ENCODE data around the gene PGAM2.

DNA sequence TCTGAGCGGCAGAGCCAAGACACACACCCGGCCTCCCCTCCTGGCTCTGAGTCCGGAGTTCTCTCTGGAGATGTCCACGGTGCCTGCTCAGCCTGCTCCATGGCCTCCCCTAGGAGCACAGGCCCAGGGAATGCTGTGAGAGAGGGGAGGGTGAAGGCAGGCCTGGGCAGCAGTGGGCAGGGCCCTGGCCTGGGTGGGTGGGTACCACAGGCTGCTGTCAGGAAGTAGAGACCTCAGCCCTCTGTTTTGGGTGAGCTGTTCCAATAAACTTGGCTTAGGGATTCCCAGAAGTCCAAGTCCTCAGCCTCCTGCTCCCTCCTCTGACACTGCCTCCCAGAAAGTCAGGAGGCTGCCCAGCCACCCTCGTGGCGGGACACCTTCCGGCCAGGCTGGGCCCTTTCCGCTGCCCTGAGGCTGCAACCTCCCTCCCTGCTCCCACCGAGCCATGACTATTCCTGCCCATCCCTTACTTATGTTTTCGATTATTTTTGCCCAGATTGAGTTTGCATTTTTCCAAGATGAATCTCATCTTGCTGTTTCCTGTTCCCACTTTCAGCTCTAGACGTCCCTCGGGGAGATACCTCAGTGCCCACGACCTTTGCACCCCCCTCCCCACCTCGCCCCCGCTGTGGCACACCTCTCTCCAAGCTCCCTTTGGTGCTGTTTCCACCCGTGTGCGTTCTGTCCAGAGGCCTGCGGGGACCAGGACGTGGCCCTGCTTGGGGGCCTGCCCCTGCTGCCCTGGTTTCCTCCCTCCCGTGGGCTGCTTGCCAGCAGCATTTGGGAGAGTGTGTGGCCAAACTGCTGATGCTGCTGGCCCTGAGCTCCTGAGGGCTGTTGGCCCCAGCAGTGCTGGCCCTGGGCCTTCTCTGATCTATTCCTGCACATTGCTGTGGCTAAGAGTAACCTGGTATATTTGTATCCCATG is 22.8 kb upstream of the PGAM2 start:
- TF ChIP-seq, protein P1, sequence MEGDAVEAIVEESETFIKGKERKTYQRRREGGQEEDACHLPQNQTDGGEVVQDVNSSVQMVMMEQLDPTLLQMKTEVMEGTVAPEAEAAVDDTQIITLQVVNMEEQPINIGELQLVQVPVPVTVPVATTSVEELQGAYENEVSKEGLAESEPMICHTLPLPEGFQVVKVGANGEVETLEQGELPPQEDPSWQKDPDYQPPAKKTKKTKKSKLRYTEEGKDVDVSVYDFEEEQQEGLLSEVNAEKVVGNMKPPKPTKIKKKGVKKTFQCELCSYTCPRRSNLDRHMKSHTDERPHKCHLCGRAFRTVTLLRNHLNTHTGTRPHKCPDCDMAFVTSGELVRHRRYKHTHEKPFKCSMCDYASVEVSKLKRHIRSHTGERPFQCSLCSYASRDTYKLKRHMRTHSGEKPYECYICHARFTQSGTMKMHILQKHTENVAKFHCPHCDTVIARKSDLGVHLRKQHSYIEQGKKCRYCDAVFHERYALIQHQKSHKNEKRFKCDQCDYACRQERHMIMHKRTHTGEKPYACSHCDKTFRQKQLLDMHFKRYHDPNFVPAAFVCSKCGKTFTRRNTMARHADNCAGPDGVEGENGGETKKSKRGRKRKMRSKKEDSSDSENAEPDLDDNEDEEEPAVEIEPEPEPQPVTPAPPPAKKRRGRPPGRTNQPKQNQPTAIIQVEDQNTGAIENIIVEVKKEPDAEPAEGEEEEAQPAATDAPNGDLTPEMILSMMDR (conservative IDR thresholded peaks at IDR 0.05), result no peak
- TF ChIP-seq EZH2 (IDR thresholded peaks at IDR 0.05; ENCODE audit: low read depth), result no peak
